Skeletal muscle cell (primary cell): ENCODE results near the gene NAP1L4.
"Not testable (repeated sequence)": the region's sequence is repeated elsewhere in the genome, so short reads cannot be mapped to it uniquely, and the experiment has no call there.

Experiments
- DNase-seq: peaks from one replicate; pipeline ENCODE4 v3.0.0-alpha.2; 2010; ENCODE audit warnings: low read depth
- H3K4me3 ChIP-seq: 2 replicates; pipeline ENCODE4 v1.5.1; 2011; ENCODE audit warnings: low read depth, mild to moderate bottlenecking, control low read depth, low read length, moderate library complexity

Gene NAP1L4

DNA sequence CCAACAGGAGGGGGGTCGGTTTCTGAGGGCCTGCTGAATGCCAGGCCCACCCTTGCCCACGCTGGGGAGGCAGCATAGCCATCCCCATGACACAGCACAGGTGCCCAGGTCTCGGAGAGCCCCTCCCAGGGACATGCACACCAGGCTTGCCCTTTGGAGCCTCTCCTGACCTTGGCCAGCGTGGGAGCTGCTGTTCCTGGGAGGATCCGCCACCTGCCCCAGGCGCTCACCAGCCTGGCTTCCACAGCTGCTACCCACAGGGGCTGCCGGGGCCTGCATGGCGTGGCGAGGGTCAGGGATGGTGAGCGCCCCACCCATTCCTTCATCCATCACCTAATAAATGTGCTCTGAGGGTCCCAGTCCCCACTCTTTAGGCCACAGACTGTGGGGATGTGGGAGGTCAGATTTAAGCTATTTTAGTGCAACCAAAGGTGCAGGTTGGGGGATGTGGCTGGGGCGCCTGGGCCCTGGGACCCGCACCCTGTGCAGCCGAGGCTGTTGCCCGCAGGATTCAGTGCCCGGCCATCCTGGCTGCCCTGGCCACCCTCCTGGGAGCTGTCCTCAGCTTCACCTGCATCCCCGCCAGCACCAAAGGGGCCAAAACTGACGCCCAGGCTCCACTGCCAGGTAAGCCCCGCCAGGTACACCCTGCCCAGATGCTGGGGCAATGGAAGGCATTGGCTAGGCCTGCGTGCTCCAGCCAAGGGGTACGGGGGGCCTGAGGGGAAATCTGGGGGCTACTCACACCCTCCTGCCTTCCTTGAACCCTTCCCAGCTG is 75.8 kb downstream of the NAP1L4 start:
- no peak overlapping the region for H3K4me3 ChIP-seq
- DNase-seq = no peak

DNA sequence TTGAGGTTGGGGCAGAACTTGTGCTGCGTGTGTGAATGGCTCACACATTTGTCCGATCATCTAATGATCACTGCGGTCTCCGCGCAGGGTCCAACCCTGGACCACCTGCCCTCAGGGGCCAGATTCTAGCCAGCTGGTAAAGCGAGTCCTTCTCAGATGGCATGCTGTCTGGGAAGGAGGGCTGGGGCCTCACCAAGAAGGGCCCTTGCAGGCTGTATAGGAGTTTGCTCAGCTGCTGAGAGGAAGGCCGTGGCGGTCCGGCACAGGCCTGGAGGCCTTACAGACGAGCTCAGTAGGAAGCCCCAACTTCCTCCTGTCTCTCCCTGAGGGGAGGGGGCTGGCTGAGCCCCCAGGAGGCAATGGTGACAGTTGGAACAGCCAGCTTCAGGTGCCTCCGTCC is 76.7 kb downstream of the NAP1L4 start:
- no peak for DNase-seq

DNA sequence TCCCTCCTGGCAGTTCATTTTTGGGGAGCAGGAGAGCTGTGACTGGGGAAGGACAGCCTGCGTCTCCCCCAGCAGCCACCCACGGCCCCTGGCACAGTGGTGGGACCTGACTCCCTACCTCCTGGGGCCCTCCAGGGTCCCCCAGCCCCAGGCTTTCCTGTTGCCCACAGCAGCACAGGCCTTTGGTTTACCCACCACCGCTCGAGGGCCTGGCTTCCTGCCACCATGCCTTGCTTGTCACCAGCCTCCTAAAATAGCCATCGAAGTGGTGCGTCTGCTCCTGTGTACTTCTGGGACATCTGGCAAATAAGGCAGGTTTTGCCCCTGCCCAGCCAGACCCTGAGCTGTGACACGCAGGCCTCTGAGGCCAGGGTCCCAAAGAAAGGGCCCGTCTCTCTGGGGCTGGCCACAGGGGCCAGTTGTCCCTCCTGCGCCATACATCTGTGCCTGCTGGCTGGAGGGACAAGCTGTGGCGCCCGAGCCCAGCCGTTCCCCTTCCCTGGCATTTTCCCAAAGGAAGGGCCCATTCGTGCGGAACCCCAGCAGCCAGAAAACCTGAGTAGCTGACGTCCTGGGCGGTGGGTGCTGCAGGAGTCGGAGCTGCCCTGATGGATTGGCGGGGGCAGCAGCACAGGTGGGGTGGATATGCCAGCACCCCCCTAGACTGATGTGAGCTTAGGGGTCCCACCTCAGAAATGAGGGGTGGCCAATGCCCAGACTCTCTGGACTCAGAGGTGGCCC is 77.5 kb downstream of the NAP1L4 start:
- no peak overlapping the region for H3K4me3 ChIP-seq
- no peak for DNase-seq

More for the DNA sequence above, 76.7 kb downstream of the NAP1L4 start:
- no peak overlapping the region for H3K4me3 ChIP-seq

DNA sequence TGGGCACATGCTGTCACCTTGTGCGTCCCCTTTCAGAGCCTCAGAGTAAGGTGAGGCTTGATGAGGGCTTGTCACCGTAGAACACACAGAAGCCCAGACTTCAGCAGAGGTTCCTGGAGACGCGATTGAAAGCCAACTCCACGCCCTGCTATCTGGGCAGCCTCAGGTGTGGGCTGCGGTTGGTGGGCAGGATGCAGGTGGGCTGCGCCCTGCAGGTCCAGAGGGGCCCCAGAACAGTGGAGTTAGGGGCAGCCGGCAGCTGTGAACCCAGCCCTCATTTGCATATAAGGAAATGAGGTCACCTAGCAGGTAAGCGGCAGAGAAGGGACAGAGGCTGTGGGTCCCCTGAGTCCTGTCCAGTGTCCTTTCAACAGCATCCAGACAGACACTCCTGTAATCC is 78.4 kb downstream of the NAP1L4 start:
- no peak for DNase-seq
- no peak overlapping the region for H3K4me3 ChIP-seq

DNA sequence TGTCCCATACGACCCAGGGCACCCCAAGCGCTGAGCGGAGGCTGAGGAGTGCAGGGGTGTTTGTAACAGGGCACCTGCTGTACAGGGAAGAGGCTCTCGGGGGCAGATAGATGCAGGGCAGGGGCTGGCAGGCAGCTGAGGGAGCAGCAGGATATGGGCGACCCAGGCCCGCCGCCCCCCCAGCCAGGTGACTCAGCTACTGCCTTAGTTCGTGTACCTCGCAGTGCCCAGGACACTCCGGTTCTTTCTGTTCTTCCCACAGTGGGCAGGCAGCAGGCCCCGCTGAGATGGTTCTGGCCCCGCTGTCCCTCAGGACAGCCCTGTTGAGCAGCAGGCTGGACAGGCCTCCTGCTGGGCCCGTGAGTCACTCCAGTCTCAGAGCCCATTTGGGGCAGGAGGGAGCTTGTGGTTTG is 79.1 kb downstream of the NAP1L4 start:
- DNase-seq = no peak

DNA sequence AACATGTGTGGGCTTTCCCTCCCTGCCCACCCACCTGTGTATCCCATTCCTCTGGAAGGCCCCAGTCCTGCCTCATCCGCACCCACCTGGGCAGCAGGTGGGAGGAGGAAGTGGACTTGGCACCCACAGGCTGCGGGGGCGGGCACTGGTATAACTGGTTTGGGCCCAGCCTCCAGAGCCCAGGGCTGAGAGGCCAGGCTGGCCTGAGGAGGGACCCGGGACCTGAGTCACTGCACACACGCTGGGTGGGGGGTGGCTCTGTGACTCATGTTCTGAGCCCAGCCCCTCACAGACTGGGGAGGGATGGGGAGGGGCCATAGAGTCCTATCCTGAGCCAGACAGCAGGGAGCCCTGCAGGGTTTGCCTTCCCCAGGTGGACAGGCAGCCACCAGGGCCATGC is 79.6 kb downstream of the NAP1L4 start:
- H3K4me3 ChIP-seq = no peak overlapping the region
- DNase-seq = peak; percentile 63

More for the DNA sequence above, 79.1 kb downstream of the NAP1L4 start:
- no peak overlapping the region for H3K4me3 ChIP-seq

DNA sequence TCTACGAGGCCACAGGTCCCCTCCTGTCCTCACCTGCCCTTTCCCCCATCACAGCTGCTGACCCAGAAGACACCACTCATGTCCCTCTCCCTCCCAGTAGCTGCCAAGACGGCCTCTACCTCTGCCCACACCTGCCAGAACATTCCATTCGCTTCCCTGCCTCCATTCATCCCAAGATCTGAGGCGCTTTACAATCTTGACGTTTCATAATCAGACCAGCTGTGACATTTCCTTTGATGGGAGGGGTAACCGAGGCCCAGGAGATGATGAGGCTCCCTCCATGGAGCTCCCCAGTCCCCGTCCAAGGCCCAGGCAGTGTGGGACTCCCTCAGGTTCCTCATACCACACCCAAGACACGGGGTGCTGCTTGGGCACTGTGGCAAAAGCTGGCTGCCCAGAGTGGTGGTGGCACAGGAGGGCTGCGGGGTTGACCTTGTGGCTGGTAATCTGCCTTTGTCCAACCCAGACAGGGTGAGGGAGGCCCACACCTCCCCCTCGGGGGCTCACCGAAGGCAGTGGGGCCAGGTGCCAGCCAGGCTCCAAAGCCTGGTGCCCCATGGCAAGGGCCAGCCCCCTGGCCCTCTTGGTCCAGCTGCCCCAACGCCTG is 80.2 kb downstream of the NAP1L4 start:
- no peak for DNase-seq
- no peak overlapping the region for H3K4me3 ChIP-seq

DNA sequence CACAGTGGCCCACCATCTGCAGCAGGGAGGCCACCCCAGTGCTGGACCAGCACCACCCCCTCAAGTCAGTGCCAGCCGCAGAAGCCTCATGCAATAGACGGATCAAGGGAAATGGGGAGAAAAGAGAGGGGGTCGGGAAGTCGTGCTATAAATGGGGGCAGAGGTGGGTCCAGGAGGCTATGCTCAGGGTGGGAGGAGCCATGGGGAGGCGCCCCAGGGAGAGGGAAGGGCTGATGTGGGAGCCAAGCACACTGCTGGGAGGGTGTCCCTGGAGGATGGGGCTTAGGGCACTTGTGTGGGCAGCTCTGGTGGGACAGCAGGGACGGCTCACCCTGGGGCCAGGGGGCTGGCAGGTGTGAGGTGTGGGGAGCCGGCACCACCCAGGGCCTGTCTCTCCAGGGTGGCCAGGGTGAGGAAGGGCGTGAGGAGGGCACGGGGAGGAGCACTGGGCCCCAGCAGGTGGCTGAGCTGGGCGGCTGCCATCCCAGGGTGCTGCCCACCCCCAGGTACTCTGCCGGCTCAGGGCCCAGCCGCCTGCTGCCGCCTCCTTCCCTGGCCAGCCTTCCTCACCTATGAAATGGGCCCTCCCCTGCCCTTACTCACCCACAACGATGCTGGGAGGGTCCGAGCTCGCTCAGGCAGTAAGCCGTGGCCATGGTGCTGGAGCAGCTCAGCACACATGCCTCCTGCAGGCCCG is 80.9 kb downstream of the NAP1L4 start:
- H3K4me3 ChIP-seq = no peak overlapping the region
- no peak for DNase-seq

DNA sequence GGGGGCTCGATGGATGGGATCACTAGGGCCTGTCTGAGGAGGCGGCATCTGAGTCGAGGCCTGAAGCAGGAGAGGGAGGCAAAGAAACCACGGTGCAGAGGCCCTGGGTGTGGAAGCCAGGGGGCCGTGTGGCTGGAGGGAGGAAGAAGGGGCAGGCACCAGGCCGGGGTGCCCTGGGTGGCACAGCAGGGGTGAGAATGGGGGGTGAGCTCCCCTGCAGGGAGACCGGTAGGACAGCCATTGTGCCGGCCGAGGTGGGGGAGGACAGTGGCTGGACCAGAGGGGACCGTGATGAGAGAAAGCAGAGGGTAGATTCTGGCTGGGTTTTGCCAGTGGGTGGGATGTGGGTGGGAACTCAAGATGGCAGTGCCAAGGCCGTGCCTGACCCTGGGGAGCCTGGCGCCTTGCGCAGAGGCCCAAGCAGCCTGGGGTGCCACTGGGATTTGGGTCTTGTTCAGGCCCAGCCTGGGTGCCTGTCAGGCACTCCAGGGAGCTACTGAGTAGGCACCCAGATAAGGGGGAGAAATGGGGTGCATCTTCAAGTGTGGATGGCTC is 81.7 kb downstream of the NAP1L4 start:
- no peak overlapping the region for H3K4me3 ChIP-seq
- no peak for DNase-seq

DNA sequence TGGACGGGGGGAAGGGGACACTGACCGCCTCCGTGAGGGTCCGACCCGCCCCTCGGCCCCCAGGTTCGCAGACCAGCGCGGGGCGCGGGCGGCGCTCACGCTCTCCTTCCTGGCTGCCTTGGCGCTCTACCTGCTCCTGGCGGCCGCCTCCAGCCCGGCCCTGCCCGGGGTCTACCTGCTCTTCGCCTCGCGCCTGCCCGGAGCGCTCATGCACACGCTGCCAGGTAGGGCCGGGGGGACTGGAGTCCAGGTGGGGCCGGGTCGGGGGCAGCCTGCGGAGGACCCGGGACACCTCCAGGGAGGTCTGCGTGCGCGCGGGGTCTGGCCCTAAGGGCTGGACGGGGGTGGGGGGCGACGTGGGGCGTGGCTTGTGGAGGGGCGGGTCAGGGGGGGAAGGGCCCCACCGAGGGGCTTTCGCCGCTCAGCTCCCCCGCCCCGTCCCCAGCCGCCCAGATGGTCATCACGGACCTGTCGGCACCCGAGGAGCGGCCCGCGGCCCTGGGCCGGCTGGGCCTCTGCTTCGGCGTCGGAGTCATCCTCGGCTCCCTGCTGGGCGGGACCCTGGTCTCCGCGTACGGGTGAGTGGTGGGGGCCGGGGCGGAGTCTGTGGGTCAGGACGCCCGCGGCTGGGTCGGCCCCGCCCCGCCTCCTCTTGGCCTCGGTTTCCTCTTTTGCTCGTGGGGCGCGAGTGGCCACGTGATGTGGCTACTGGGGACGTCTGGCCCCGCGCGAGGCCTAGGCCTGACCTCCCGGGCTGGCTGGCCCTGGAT is 82.8 kb downstream of the NAP1L4 start:
- no peak overlapping the region for H3K4me3 ChIP-seq
- no peak for DNase-seq

DNA sequence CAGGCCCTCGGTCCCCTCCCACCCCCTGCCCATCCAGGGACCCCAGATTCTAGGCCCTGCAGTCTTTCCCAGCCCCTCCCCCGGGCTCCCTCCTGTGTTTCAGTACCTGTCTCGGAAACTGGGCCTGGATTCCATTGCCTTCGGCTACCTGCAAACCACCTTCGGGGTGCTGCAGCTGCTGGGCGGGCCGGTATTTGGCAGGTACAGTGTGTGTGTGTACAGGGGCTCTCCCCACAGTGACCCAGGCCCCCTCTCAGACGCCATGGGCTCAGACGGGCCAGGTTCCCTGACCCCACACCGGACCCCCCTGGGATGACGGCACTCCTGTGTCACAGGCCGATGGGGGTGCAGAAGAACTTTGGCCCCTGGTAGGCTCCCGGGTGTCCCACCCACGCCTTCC is 84.0 kb downstream of the NAP1L4 start:
- H3K4me3 ChIP-seq = no peak overlapping the region
- DNase-seq = no peak

DNA sequence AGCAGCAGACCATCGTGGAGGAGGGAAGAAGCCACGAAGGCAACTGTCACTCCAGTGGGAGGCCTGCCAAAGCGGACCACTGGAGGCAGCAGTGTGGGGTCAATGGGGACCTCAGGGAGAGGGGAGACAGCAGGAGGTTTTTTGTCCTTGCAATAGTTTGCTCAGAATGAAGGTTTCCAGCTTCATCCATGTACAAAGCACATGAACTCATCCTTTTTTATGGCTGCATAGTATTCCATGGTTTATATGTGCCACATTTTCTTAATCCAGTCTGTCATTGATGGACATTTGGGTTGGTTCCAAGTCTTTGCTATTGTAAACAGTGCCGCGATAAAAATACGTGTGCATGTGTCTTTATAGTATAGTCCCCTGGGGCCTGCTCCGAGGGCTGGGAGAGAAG is 86.8 kb downstream of the NAP1L4 start:
- not testable (repeated sequence) for DNase-seq, H3K4me3 ChIP-seq

DNA sequence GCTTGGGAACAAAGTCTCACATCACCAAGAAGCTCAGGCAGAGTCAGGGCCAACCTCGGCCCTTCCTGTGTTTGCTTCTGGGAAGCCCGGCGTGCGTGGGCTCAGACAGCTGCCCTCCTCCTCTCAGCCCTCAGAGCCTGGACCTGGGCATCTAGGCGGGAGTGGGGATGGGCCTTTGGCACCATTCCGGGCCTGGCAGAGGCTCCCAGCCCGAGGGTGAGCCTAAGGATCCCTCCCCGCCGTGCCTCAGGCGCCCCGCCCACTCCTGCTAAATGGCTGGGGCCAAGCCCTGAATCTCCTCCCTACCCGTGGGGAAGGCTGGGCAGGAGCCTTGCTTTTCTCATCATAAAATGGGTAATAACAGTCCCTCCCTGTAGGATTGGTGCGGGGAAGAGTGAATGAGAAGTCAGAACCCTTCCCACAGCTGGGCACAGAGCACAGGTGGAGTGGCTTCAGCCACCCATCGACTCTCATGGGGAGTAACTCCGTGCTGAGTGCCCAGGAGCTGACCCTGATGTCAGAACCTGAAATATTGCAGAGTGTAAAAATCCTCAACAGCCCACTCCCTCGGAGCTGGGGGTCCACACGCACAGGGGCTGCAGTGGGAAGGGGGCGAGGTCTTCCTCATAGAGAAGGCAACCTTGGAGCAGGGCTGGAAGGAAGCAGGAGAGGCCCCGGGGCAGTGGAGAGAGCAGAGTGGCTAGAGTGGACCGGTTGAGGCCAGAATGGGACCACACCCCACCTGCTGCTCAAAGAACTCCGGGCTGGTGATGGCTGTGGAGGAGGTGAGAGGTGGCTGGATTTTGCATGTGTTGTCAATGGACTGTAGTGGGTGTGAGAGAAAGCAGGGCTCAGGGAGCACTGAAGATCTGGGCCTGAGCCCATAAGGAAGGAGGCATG is 87.7 kb downstream of the NAP1L4 start:
- no peak overlapping the region for H3K4me3 ChIP-seq
- DNase-seq = no peak

DNA sequence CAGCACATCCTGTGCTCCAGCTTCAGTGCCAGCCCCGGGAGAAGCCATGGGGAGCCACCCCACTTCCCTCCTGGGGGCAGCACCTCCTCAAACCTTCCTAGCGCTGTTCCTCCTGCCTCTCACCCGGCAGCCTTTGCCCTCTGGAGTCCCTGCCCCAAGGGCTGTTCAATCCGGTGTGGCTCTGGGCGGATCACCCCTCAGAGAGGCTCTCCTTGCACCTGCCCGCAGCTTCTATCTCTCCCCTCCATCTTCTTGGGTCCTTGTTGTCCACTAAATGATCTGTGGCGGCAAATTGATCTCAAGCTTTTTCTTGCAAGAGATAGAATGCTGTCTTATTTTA is 88.5 kb downstream of the NAP1L4 start:
- DNase-seq = no peak
- H3K4me3 ChIP-seq = no peak overlapping the region

DNA sequence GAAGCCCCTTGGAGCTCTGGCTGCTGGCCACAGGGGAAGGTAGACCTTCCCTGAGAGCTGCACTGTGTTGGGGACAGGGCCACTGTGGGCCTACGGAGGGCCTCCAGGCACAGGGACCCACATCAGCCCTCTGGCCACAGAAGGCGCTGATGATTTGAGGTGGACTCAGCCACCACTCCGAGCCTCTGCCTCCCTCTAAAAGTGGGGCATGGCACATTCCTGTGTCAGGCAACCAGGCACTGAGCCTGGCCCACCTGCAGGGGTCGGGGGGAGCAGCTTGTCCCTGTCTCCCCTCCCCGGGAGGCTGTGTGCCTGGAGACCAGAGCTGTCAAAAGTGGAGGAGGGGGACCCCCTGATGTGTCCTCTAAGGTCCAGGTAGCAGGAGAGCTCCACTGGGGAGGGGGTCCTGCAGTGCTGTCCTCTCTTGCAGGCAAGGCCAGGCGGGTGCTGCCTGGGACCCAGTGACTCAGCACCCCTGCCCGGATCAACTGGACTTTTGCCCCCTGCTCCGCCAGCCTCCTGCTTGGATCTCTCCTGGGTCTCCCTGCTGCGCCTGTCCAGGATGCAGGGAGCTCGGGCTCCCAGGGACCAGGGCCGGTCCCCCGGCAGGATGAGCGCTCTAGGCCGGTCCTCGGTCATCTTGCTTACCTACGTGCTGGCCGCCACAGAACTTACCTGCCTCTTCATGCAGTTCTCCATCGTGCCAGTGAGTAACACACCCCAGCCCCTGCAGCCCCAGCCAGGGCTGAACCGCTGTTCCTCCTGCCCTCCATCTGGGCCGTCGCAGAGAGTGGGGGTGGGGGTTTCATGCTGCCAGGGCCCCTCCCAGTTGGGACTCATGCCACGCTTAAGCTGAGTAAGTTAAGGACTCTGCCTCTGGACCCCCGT is 89.1 kb downstream of the NAP1L4 start:
- no peak for DNase-seq
- H3K4me3 ChIP-seq = peak overlapping the region; percentile 67

DNA sequence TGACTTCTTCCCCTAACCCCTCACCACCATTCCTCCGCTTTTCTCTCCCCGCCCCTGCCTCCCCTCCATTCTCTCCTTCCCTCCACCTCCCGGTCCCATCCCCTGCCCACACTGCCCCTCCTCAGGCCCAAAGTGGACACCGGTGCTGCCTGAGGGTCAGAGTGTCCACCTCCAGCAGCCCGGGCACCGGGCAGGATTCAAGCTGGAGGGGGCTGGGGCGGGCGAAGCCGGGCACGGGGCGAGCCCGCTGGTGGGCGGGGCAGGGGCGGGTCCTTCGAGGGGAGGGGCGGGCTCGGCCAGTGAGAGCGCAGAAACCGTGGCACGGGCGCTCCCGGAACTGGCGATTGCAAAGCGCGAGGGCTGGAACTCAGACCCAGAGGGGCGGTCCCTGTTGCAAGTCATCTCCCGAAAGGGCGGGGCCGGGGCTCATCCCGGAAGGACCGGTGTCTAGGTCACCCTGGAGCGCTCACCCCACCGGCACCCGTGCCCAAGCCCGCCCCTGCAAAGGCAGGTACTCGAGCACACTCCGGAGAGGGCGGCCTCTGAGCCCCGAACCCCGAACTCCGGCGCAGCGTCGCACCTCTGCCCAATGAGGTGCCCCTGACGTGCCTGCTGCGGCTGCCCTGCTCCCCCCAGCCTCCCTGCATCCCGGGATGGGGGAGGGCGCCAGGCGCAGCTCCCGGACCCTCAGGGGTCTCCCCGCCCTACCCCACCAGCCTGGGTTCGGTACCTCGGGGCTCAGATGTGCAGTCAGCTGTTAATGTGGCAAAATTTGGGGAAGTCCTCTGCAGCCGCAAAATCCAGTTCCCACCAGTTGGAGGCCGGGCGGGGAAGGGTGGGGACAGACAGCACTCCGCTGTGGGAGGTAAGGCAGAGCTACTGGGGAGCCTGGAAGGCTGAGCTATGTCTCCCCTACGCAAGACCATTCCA is 90.0 kb downstream of the NAP1L4 start:
- peak; percentile 60 for DNase-seq
- H3K4me3 ChIP-seq = peak overlapping the region; percentile 67
